Measurements from ENCODE around the gene SLC13A2.

The SLC13A2 gene

GRCh38 chr17:28530926-28531325, 57.5 kb downstream of the SLC13A2 start:
- Histone ChIP-seq H3K36me3 (ENCODE audit: insufficient read depth, low read length) (no peaks in the 10 kb centered on the region), H3K4me1 (ENCODE audit: control insufficient read depth, insufficient read depth, low read length) (peaks cover 42% of the 10 kb centered on the region), H3K4me3 (ENCODE audit: low read length) (no peak overlapping the region), H3K4me2 (ENCODE audit: low read length) (no peak overlapping the region), H3K9me3 (replicated peaks; ENCODE audit: low read length) (no peaks in the 10 kb centered on the region), H3K27me3 (ENCODE audit: control insufficient read depth, insufficient read depth, low read length) (no peaks in the 10 kb centered on the region), H3K9ac (ENCODE audit: low read depth, low read length) (no peak overlapping the region)

DNA sequence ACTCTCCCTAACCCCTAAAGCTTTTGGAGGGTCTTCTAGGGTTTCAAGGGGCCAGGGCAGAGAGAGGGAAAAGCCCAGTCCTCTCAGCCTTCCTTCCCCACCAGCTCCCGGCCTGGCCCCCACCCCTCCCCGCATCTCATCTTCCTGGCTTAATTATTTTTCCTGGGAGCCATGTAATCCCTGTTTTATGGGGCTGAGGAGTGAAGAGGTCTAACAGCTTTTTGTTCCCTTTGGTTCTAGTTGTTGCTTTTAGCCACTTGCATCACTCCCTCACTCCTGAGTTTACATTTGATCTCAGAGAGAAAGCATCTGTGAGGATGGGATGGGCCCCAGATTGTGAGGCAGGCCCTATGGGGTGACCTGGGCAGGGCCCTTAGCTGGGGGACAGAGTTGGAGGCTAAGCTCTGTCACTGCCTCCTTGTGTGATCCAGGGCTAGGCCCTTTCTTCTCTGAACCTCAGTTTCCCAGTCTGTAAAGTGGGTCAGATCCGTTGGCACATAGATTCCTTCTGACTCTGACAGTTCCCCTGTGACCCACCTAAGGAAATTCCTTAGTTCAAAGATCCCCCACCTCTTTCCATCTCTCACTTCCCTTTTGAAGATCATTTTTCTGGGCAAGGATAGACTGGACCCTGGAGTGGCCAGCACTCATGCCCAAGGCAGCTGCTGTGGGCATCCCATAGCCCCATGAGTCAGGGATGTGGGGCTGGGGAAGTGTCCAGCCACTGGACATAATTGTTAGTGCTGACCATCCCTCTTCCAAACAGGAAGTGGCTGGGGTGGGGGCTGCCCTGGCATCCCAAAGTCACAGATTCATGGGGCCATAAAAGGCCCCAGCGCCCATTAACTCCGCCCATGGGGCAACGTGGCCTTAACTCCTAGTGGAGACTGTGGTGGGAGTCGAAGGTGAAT, 58.9 kb downstream of the SLC13A2 start:
- no peaks in the 10 kb centered on the region for H3K36me3 ChIP-seq (ENCODE audit: insufficient read depth, low read length)
- no peak overlapping the region for H3K4me3 ChIP-seq (ENCODE audit: low read length)
- peak overlapping the region; percentile 19 for H3K9ac ChIP-seq (ENCODE audit: low read depth, low read length)
- H3K27me3 ChIP-seq (ENCODE audit: control insufficient read depth, insufficient read depth, low read length): no peaks in the 10 kb centered on the region
- H3K9me3 ChIP-seq (replicated peaks; ENCODE audit: low read length): no peaks in the 10 kb centered on the region
- H3K4me1 ChIP-seq (ENCODE audit: control insufficient read depth, insufficient read depth, low read length): peaks cover 32% of the 10 kb centered on the region
- H3K4me2 ChIP-seq (ENCODE audit: low read length): peak overlapping the region; percentile 26

DNA sequence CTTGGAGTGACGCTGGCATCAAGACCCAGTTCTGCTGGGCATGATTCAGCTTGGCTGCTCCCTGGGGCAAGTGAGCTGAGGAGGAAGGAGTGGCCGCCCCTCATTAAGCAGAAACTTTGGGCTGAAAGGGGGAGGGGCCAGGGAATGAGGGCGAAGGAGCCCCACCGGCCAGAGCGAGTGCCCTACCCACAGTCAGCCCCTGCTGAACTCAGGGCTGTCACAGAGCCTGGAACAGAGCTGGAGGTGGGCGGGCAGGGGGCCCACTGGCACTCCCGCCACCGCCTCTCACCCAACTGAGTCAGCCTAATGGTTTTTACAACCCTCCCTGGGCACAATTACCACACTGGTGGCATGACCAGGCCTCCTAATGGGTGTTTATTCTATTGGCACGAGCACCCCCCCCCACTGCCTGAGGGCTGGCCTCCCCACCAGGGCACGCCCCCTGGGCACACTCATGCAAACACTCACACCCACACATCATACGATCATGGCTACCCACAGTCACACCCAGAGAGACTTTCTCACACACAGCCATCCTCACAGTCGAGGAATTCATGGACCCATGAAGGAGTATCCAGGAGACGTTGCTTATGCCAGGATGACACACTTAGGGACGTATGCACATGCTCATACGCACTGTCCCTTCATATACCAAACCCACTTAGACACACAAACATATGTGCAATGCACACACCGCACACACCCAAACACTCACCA, 59.8 kb downstream of the SLC13A2 start:
- H3K4me3 ChIP-seq (ENCODE audit: low read length): no peak overlapping the region
- H3K9ac ChIP-seq (ENCODE audit: low read depth, low read length): no peak overlapping the region
- peaks cover 4% of the 10 kb centered on the region for H3K27me3 ChIP-seq (ENCODE audit: control insufficient read depth, insufficient read depth, low read length)
- H3K9me3 ChIP-seq (replicated peaks; ENCODE audit: low read length): no peaks in the 10 kb centered on the region
- no peaks in the 10 kb centered on the region for H3K36me3 ChIP-seq (ENCODE audit: insufficient read depth, low read length)
- peak overlapping the region; percentile 26 for H3K4me2 ChIP-seq (ENCODE audit: low read length)
- H3K4me1 ChIP-seq (ENCODE audit: control insufficient read depth, insufficient read depth, low read length): peaks cover 26% of the 10 kb centered on the region

GRCh38 chr17:28534740-28535375, 61.4 kb downstream of the SLC13A2 start:
- H3K9ac ChIP-seq (ENCODE audit: low read depth, low read length): no peak overlapping the region
- H3K36me3 ChIP-seq (ENCODE audit: insufficient read depth, low read length): no peaks in the 10 kb centered on the region
- peaks cover 9% of the 10 kb centered on the region for H3K27me3 ChIP-seq (ENCODE audit: control insufficient read depth, insufficient read depth, low read length)
- H3K4me2 ChIP-seq (ENCODE audit: low read length): no peak overlapping the region
- H3K9me3 ChIP-seq (replicated peaks; ENCODE audit: low read length): no peaks in the 10 kb centered on the region
- no peak overlapping the region for H3K4me3 ChIP-seq (ENCODE audit: low read length)
- H3K4me1 ChIP-seq (ENCODE audit: control insufficient read depth, insufficient read depth, low read length): peaks cover 21% of the 10 kb centered on the region

DNA sequence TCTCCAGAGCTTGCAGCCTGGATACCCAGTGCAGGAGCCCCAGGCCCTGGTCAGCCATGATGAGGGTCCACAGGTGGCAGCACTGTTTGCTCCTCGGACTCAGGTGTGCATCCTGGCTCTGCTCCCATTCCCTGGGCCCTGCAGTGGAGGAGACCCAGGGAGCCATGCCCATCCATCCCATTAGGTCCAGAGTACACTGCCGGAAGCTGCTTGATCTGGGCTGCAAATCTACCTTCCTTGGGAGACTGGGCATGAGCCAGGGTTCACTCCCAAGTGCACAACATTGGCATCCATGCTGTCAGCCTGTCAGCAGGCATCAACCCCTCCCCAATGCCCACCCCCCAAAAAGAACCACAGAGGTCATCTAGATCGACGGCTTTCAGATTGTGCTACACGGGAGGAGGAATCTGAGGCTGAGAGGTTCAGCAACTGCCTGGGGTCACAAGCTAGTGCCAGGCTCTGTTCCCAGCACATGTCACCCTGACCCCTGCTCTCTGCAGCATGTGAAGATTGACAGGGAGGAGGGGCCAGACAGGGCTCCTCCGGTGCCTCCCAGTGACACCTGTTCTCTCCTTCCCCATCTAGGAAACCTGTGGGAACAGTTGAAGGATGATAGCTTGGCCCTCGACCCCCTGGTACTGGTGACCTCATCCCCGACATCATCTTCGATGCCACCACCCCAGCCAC, 63.2 kb downstream of the SLC13A2 start:
- Histone ChIP-seq H3K4me1 (ENCODE audit: control insufficient read depth, insufficient read depth, low read length) (peaks cover 21% of the 10 kb centered on the region), H3K4me3 (ENCODE audit: low read length) (no peak overlapping the region), H3K36me3 (ENCODE audit: insufficient read depth, low read length) (no peaks in the 10 kb centered on the region), H3K27me3 (ENCODE audit: control insufficient read depth, insufficient read depth, low read length) (peaks cover 9% of the 10 kb centered on the region), H3K4me2 (ENCODE audit: low read length) (no peak overlapping the region), H3K9me3 (replicated peaks; ENCODE audit: low read length) (no peaks in the 10 kb centered on the region), H3K9ac (ENCODE audit: low read depth, low read length) (no peak overlapping the region)

DNA sequence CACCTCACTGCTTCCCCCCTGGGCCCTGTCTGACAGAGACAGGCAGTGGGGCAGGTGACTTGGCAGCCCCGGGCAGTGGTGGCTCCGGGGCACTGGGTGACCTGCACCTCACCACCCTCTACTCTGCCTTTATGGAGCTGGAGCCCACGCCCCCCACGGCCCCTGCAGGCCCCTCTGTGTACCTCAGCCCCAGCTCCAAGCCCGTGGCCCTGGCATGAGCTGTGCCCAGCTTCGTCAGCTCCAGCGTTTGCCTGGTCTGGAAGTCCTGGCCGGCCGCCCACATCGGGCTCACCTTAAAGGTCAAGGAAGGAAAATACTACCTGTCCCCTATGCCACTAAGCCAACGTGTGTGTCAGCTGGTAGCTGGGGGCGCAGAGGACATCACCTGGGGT, 63.8 kb downstream of the SLC13A2 start:
- no peak overlapping the region for H3K9ac ChIP-seq (ENCODE audit: low read depth, low read length)
- H3K27me3 ChIP-seq (ENCODE audit: control insufficient read depth, insufficient read depth, low read length): peaks cover 9% of the 10 kb centered on the region
- H3K36me3 ChIP-seq (ENCODE audit: insufficient read depth, low read length): no peaks in the 10 kb centered on the region
- H3K9me3 ChIP-seq (replicated peaks; ENCODE audit: low read length): no peaks in the 10 kb centered on the region
- peaks cover 15% of the 10 kb centered on the region for H3K4me1 ChIP-seq (ENCODE audit: control insufficient read depth, insufficient read depth, low read length)
- H3K4me2 ChIP-seq (ENCODE audit: low read length): no peak overlapping the region
- H3K4me3 ChIP-seq (ENCODE audit: low read length): no peak overlapping the region

DNA sequence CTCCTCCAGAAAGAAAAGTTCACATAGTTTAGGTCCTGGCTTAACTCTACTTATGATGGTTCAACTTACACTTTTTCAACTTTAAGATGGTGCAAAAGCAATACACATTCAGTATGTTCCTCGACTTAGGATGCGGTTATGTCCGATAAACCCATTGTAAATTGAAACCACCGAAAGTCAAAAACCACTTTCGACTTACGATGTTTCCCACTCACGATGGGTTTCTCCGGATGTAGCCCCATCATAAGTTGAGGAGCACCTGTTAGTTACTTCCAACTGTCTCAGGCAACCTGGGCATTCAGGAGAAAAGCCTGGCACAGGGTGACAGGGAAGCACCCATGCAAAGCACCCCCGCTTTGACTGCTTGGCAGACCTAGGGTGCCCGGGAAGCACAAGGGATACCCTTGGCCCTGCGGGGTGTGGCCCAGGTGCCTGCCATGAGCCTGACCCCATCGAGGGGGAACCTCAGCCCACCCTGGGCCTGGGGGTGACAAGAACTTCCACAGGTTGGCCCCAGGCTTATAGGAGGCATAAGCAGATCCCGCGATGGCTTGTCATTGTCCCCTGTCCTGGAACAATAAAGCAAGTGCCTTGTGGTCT, 65.0 kb downstream of the SLC13A2 start:
- Histone ChIP-seq H3K36me3 (ENCODE audit: insufficient read depth, low read length) (no peaks in the 10 kb centered on the region), H3K9ac (ENCODE audit: low read depth, low read length) (no peak overlapping the region), H3K4me3 (ENCODE audit: low read length) (no peak overlapping the region), H3K4me2 (ENCODE audit: low read length) (no peak overlapping the region), H3K27me3 (ENCODE audit: control insufficient read depth, insufficient read depth, low read length) (peaks cover 9% of the 10 kb centered on the region), H3K4me1 (ENCODE audit: control insufficient read depth, insufficient read depth, low read length) (peaks cover 4% of the 10 kb centered on the region), H3K9me3 (replicated peaks; ENCODE audit: low read length) (no peaks in the 10 kb centered on the region)

DNA sequence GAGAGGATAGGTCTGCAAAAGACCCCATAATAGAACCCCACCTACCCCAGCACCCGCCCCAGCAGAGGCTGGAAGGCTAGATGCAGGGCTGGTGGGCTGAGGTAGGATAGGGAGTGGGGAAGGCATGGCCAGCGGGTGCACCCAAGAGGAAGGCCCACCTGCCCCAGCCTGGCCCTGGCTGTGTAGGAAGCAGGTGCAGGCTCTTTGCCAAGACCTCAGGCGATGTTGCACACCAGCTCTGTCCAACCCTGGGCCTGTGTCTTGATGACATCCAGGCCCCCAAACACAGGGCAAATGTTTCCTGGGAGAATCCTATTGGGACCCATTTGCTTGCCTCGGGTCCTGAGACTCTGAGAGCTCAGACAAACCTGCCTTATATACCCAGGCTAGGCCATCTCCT, 66.8 kb downstream of the SLC13A2 start:
- H3K4me3 ChIP-seq (ENCODE audit: low read length): no peak overlapping the region
- no peaks in the 10 kb centered on the region for H3K9me3 ChIP-seq (replicated peaks; ENCODE audit: low read length)
- H3K9ac ChIP-seq (ENCODE audit: low read depth, low read length): no peak overlapping the region
- H3K36me3 ChIP-seq (ENCODE audit: insufficient read depth, low read length): no peaks in the 10 kb centered on the region
- peaks cover 9% of the 10 kb centered on the region for H3K27me3 ChIP-seq (ENCODE audit: control insufficient read depth, insufficient read depth, low read length)
- no peaks in the 10 kb centered on the region for H3K4me1 ChIP-seq (ENCODE audit: control insufficient read depth, insufficient read depth, low read length)
- H3K4me2 ChIP-seq (ENCODE audit: low read length): no peak overlapping the region

- Histone ChIP-seq H3K9me3 (replicated peaks; ENCODE audit: low read length) (no peaks in the 10 kb centered on the region), H3K36me3 (ENCODE audit: insufficient read depth, low read length) (no peaks in the 10 kb centered on the region), H3K4me2 (ENCODE audit: low read length) (no peak overlapping the region), H3K9ac (ENCODE audit: low read depth, low read length) (no peak overlapping the region), H3K4me1 (ENCODE audit: control insufficient read depth, insufficient read depth, low read length) (no peaks in the 10 kb centered on the region), H3K4me3 (ENCODE audit: low read length) (no peak overlapping the region), H3K27me3 (ENCODE audit: control insufficient read depth, insufficient read depth, low read length) (peaks cover 9% of the 10 kb centered on the region)
Observed at GRCh38 chr17:28541439-28541838, 68.0 kb downstream of the SLC13A2 start.

DNA sequence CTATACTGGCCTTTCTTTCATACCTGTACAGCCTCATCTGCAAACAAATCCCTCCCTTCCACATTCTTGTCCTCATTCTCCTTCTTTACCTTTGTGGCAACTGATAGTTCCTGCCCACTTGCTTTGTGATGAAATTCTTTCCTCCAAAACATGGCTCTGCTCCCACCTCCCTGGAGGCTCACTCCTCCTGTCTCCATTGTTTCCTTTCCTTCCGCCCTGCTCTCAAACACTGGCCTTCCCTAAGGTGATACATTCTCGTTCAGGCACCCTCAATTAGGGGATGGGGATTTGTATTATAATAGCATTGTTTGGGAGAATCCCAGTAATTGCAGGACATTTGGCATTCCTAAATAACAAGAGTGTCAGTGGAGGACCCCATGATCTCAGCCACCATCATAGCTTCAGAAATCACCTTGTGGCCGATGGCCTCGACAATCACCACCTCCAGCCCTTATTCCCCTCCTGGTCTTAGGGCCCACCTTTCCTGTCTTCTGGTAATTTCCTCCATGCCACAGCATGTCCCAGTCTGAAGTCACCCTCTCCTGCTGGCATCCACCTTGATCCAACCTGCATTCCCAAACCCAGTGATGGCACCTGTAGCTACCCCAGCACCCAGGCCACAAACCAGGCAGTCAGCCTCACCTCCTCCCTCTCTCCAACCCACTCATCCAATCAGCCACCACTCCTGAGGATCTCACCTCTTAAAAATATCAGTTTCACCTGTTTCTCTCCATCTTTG, 71.1 kb downstream of the SLC13A2 start:
- no peaks in the 10 kb centered on the region for H3K4me1 ChIP-seq (ENCODE audit: control insufficient read depth, insufficient read depth, low read length)
- H3K27me3 ChIP-seq (ENCODE audit: control insufficient read depth, insufficient read depth, low read length): no peaks in the 10 kb centered on the region

More for the DNA sequence above, 71.1 kb downstream of the SLC13A2 start:
- no peak overlapping the region for H3K9ac ChIP-seq (ENCODE audit: low read depth, low read length)
- H3K36me3 ChIP-seq (ENCODE audit: insufficient read depth, low read length): peaks cover 10% of the 10 kb centered on the region
- no peak overlapping the region for H3K4me2 ChIP-seq (ENCODE audit: low read length)
- no peak overlapping the region for H3K4me3 ChIP-seq (ENCODE audit: low read length)
- H3K9me3 ChIP-seq (replicated peaks; ENCODE audit: low read length): no peaks in the 10 kb centered on the region
